Fibroblast of lung (primary cell): ENCODE measurements around the gene LSM7. TPM values are rescaled to one million over a fixed set of nuclear protein-coding genes. Genes with fewer than 3 reads are reported as not detected.
A peak's percentile ranks its signal among the peaks of the same experiment; 100 is the strongest.

Experiments
- DNase-seq, 2 donors: peaks; one replicate each; pipeline versions ENCODE4 v3.0.0 to v3.0.0-alpha.2; 2010; ENCODE audit warnings: low read depth in 2 of 2
- H2AFZ ChIP-seq: 2 replicates; pipeline ENCODE4 v1.5.1; 2012; ENCODE audit warnings: low read length, control low read depth, inconsistent platforms
- H3K27ac ChIP-seq: 2 replicates; pipeline ENCODE4 v1.5.1; 2011; ENCODE audit warnings: low read length, control low read depth; ENCODE audit not compliant: insufficient read depth
- H3K27me3 ChIP-seq: 2 replicates; pipeline ENCODE4 v1.5.1; 2011; ENCODE audit warnings: mild to moderate bottlenecking, low read length; ENCODE audit not compliant: control insufficient read depth, insufficient read depth
- H3K36me3 ChIP-seq: 2 replicates; pipeline ENCODE4 v1.5.1; 2011; ENCODE audit warnings: low read length; ENCODE audit not compliant: control insufficient read depth, insufficient read depth
- H3K4me1 ChIP-seq: 2 replicates; pipeline ENCODE4 v1.5.1; 2011; ENCODE audit warnings: low read length; ENCODE audit not compliant: control insufficient read depth, insufficient read depth; ENCODE audit errors: extremely low read depth
- H3K4me2 ChIP-seq: 2 replicates; pipeline ENCODE4 v1.5.1; 2011; ENCODE audit warnings: low read length, control low read depth; ENCODE audit not compliant: insufficient read depth; ENCODE audit errors: extremely low read depth
- H3K4me3 ChIP-seq, 4 experiments: fragments of 200-600 bp in 1 of 4; sonication (generic) in 1 of 4; replicated peaks in 1 of 4; 2 replicates each; pipeline ENCODE4 v1.5.1; 2011 to 2016; ENCODE audit warnings: low read length in 4 of 4, low read depth in 3 of 4, mild to moderate bottlenecking in 3 of 4, control low read depth in 2 of 4, inconsistent platforms in 1 of 4, mixed read lengths in 1 of 4; ENCODE audit not compliant: insufficient read depth in 1 of 4; ENCODE audit errors: control extremely low read depth in 1 of 4
- H3K79me2 ChIP-seq: 2 replicates; pipeline ENCODE4 v1.5.1; 2012; ENCODE audit warnings: mild to moderate bottlenecking, low read length, inconsistent platforms; ENCODE audit not compliant: control insufficient read depth, insufficient read depth
- H3K9ac ChIP-seq: 2 replicates; pipeline ENCODE4 v1.5.1; 2011; ENCODE audit warnings: mild to moderate bottlenecking, low read length, control low read depth; ENCODE audit not compliant: insufficient read depth
- H3K9me3 ChIP-seq: 2 replicates; pipeline ENCODE4 v1.5.1; 2012; ENCODE audit warnings: low read depth, low read length; ENCODE audit not compliant: control insufficient read depth, insufficient read depth
- H4K20me1 ChIP-seq: 2 replicates; pipeline ENCODE4 v1.5.1; 2011; ENCODE audit warnings: low read length; ENCODE audit not compliant: control insufficient read depth, insufficient read depth; ENCODE audit errors: extremely low read depth
- EZH2 ChIP-seq: IDR thresholded peaks from 2 replicates; pipeline ENCODE4 v1.5.1; 2012; ENCODE audit warnings: low read length, control low read depth, mild to moderate bottlenecking; ENCODE audit errors: missing control alignments
- polyA minus RNA-seq: library from RNA; depleted of rRNA, polyadenylated mRNA; stranded (reverse); fragments of >200 nt; gene quantifications from 2 replicates; pipeline ENCODE4 v1.2.3, GENCODE V29; 2011; ENCODE audit warnings: low replicate concordance
- polyA plus RNA-seq, 2 donors: library from polyadenylated mRNA; depleted of rRNA in 1 of 2; stranded (reverse) in 1 of 2; unstranded in 1 of 2; fragments of >200 nt; gene quantifications; 2 replicates each; pipeline ENCODE4 v1.2.1, GENCODE V29; 2011 to 2012; ENCODE audit warnings: missing spikeins in 1 of 2
- total RNA-seq: library from RNA; depleted of rRNA; stranded (reverse); fragments of >200 nt; gene quantifications from 2 replicates; pipeline ENCODE4 v1.2.1, GENCODE V29; 2014
- TF ChIP-seq, protein P1 (sequence below), 2 donors: IDR thresholded peaks in 1 of 2; conservative IDR thresholded peaks in 1 of 2; 1 replicate in 1 of 2; 2 replicates in 1 of 2; pipeline ENCODE4 v1.5.1; 2011 to 2012; ENCODE audit warnings: low read length in 2 of 2, control low read depth in 1 of 2, inconsistent platforms in 1 of 2, low read depth in 1 of 2, mild to moderate bottlenecking in 1 of 2

The LSM7 gene
- total RNA-seq (43.1 and 61.6 TPM in 2 replicates), polyA plus RNA-seq (182 and 233 TPM in 2 replicates), polyA minus RNA-seq (8.1 and 34.4 TPM in 2 replicates)
- polyA plus RNA-seq (2012): 197 and 217 TPM in 2 replicates

DNA sequence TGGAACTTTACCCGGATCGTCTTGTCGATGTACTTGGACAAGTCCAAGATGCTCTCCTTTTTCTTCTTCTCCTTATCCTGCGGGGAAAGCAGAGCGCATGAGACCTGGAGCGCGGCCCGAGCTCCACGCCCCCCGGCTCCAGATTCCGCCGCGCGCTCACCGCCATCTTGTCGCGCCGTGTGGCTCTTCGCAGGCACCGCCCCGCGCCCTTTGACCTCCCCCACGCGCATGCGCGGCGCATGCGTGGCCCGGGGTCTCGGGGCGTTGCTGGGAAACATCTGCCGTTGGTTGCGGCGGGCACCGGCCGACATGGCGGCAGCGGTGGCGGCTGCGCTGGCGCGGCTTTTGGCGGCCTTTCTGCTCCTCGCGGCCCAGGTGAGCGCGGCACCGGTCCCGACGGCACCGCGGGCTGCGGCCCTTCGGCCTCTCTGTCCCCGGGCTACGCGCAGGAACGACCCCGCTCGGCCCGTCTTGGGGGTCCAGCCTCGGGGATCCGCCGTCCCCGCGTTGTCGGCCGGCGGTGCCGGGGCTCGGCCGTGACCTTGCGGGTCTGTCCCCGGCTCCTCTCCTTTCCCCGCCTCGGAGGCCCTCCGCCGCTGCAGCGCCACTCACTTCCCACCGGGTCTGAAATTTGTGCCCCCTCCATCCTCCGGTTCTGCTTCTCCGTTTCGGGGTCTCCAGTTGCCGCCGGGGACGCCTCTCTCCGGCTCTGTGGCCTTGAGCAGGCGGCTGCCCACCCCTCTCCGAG is at the start of gene LSM7, which contains the start of gene SPPL2B:
TSS of gene LSM7 (minus strand) at position 186 of the 748 bp plus-strand sequence. CDS start at position 166, 20 bp downstream.
TSS of gene SPPL2B (plus strand) at position 284 of the 748 bp plus-strand sequence. CDS start at position 310, 26 bp downstream.
- no peaks in the 10 kb centered on the region for H4K20me1 ChIP-seq
- no peaks in the 10 kb centered on the region for H3K27me3 ChIP-seq
- peaks cover 5% of the 10 kb centered on the region for H3K4me1 ChIP-seq
- H3K4me2 ChIP-seq: peak within 1 kb of the TSS; percentile 99
- peak within 1 kb of the TSS; percentile 87 for H2AFZ ChIP-seq
- DNase-seq: peak; percentile 77 to 86
- H3K27ac ChIP-seq: peak within 1 kb of the TSS; percentile 57
- TF ChIP-seq EZH2: no peak
- TF ChIP-seq, protein P1, sequence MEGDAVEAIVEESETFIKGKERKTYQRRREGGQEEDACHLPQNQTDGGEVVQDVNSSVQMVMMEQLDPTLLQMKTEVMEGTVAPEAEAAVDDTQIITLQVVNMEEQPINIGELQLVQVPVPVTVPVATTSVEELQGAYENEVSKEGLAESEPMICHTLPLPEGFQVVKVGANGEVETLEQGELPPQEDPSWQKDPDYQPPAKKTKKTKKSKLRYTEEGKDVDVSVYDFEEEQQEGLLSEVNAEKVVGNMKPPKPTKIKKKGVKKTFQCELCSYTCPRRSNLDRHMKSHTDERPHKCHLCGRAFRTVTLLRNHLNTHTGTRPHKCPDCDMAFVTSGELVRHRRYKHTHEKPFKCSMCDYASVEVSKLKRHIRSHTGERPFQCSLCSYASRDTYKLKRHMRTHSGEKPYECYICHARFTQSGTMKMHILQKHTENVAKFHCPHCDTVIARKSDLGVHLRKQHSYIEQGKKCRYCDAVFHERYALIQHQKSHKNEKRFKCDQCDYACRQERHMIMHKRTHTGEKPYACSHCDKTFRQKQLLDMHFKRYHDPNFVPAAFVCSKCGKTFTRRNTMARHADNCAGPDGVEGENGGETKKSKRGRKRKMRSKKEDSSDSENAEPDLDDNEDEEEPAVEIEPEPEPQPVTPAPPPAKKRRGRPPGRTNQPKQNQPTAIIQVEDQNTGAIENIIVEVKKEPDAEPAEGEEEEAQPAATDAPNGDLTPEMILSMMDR (conservative IDR thresholded peaks at IDR 0.05 in 1 of 2, IDR thresholded peaks at IDR 0.05 in 1 of 2; ENCODE audit: low read depth in 1 of 2, low read length in 2 of 2): no peak
- H3K36me3 ChIP-seq: peaks cover 13% of the 10 kb centered on the region
- peaks cover 54% of the 10 kb centered on the region for H3K79me2 ChIP-seq
- H3K4me3 ChIP-seq: peak within 1 kb of the TSS; percentile 66 to 95 (median 82)
- peak within 1 kb of the TSS; percentile 90 for H3K9ac ChIP-seq
- no peaks in the 10 kb centered on the region for H3K9me3 ChIP-seq

DNA sequence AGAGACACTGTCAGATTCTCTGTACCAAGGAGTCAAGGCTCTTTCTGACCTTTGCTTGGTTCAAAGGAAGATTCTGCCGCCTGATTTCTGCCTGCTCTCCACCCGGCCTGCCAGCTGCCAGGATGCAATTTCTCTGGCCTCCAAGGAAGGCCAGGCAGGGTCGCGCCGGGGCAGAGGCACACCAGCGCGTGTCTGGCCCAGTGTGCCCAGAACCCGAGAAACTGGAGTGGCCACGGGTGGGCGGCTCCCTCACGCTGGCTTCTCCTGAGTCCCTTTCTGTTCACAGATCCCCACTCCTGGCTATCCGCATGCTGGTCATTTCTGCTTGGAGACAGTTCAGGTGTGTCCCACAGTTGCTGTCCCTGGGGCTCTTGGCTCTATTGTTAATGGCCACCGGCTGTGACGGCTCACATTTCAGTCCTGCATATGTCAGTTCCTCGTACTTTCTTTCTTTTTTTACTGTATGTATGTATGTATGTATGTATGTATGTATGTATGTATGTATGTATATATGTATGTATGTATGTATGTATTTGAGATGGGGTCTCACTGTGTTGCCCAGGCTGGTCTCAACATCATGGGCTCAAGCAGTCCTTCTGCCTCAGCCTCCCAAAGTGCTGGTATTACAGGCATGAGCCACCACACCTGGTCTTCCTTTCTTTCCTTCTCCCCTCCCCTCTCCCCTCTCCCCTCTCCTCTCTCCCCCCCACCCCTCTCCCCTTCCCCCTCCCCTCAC is 48.6 kb upstream of the LSM7 start:
- Histone ChIP-seq H3K4me2 (no peak overlapping the region), H4K20me1 (no peaks in the 10 kb centered on the region), H2AFZ (no peak overlapping the region), H3K9me3 (no peaks in the 10 kb centered on the region), H3K4me3 (no peak overlapping the region), H3K79me2 (no peaks in the 10 kb centered on the region), H3K9ac (no peak overlapping the region), H3K4me1 (no peaks in the 10 kb centered on the region), H3K27me3 (peaks cover 3% of the 10 kb centered on the region), H3K27ac (no peak overlapping the region), H3K36me3 (no peaks in the 10 kb centered on the region)
- no peak for DNase-seq
- TF ChIP-seq, protein P1 (conservative IDR thresholded peaks at IDR 0.05 in 1 of 2, IDR thresholded peaks at IDR 0.05 in 1 of 2; ENCODE audit: low read depth in 1 of 2, low read length in 2 of 2): no peak
- TF ChIP-seq EZH2: no peak
